Astrocyte of the spinal cord (primary cell): ENCODE results near the gene ZFP42.
A peak's percentile ranks its signal among the peaks of the same experiment; 100 is the strongest.
"Not testable (repeated sequence)": the region's sequence is repeated elsewhere in the genome, so short reads cannot be mapped to it uniquely, and the experiment has no call there.

Experiments
- DNase-seq: peaks from one replicate; pipeline ENCODE4 v3.0.0; 2011; ENCODE audit warnings: low read depth, low spot score
- H3K4me3 ChIP-seq: 2 replicates; pipeline ENCODE4 v1.5.1; 2011; ENCODE audit warnings: low read depth, mild to moderate bottlenecking, low read length, moderate library complexity
- CTCF ChIP-seq: IDR thresholded peaks from 2 replicates; pipeline ENCODE4 v1.5.1; 2012; ENCODE audit warnings: low read depth, mild to moderate bottlenecking, low read length, inconsistent platforms
- in situ Hi-C: cut with HindIII; loops from 2 replicates; pipeline ENCODE4 v1.10.0; 2017; ENCODE audit warnings: low sequenced_read_pairs

ZFP42 gene

DNA sequence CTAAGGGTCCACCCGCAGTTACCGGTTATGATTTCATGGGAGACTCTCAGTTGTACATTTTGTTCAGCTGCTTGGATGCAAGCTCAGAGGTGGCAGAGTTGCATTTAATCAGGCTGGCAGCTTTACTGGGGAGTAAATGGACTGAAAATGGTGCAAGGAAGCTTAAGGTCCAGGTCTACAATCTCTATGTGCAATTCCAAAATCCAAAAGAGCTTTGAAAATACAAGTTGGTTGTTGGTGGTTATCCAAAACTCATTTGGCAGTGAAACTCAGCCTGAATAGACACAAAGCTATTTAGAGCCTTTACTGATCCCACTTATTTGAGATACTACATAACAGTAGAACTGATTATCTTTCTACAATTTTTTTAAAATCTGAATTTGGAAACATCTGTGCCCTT is 11.8 kb upstream of the ZFP42 start:
- in situ Hi-C loops, result no loop called here
- no peak for DNase-seq
- TF ChIP-seq CTCF, result no peak
- no peak overlapping the region for H3K4me3 ChIP-seq

- no peak for TF ChIP-seq CTCF
- DNase-seq, result no peak
- in situ Hi-C loops, result no loop called here
- H3K4me3 ChIP-seq, result no peak overlapping the region
Measured at GRCh38 chr4:187992971-187993370, 2.6 kb upstream of the ZFP42 start.

DNA sequence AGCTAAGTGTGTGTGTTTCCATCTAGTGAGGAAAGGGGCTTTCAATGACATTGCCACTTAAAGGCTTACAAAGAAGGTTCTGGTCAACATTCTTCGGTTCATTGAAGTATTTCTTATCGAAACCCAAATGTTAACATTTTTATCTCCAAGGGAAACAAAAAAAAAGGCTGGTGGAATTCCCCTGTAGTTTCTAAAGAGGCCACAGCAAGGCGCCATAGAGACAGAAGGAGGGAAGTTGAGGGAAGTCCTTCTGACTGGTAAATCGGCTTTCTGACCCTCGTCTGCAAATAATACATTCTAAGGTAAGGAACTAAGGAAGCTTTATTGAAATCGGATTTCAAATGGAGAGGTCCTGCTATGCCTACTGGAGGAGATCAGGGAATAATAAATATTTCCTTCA is 1.7 kb upstream of the ZFP42 start:
- in situ Hi-C loops, result no loop called here
- TF ChIP-seq CTCF, result peak; percentile 17
- no peak overlapping the region for H3K4me3 ChIP-seq
- DNase-seq, result no peak

- no peak for TF ChIP-seq CTCF
- in situ Hi-C loops, result no loop called here
- DNase-seq, result no peak
- H3K4me3 ChIP-seq, result no peak overlapping the region
Measured at GRCh38 chr4:187996502-187997177, 1.1 kb downstream of the ZFP42 start.

- in situ Hi-C loops, H3K4me3 ChIP-seq, DNase-seq: not testable (repeated sequence)
Measured at GRCh38 chr4:187997991-187998390, 2.4 kb downstream of the ZFP42 start.

- TF ChIP-seq CTCF, result no peak
- no peak overlapping the region for H3K4me3 ChIP-seq
- in situ Hi-C loops, result no loop called here
- no peak for DNase-seq
Measured at GRCh38 chr4:187999406-187999932, 3.9 kb downstream of the ZFP42 start.

- no peak for DNase-seq
- TF ChIP-seq CTCF, result no peak
- no peak overlapping the region for H3K4me3 ChIP-seq
- in situ Hi-C loops, result no loop called here
Measured at GRCh38 chr4:188002323-188002722, 6.8 kb downstream of the ZFP42 start.
